Measurements from ENCODE around the gene PTCD1.
"Not testable (repeated sequence)": the region's sequence is repeated elsewhere in the genome, so short reads cannot be mapped to it uniquely, and the experiment has no call there.

The PTCD1 gene

GRCh38 chr7:99448855-99449254, 10.3 kb upstream of the PTCD1 start:
- DNase-seq (ENCODE audit: low read depth) = no peak

- DNase-seq (ENCODE audit: low read depth) = no peak
Observed at GRCh38 chr7:99447943-99448342, 9.3 kb upstream of the PTCD1 start.

GRCh38 chr7:99446096-99446495, 7.5 kb upstream of the PTCD1 start:
- no peak for DNase-seq (ENCODE audit: low read depth)

- peak; percentile 6 for DNase-seq (ENCODE audit: low read depth)
Observed at GRCh38 chr7:99440195-99440594, 1.6 kb upstream of the PTCD1 start.

GRCh38 chr7:99437946-99438572, 539 bp downstream of the PTCD1 start:
- no peak for DNase-seq (ENCODE audit: low read depth)

GRCh38 chr7:99433158-99433557, 5.4 kb downstream of the PTCD1 start:
- no peak for DNase-seq (ENCODE audit: low read depth)

- not testable (repeated sequence) for DNase-seq (ENCODE audit: low read depth)
Observed at GRCh38 chr7:99431756-99432540, 6.7 kb downstream of the PTCD1 start.

- DNase-seq (ENCODE audit: low read depth) = no peak
Observed at GRCh38 chr7:99429756-99430155, 8.8 kb downstream of the PTCD1 start.

GRCh38 chr7:99428972-99429566, 9.5 kb downstream of the PTCD1 start:
- no peak for DNase-seq (ENCODE audit: low read depth)

- DNase-seq (ENCODE audit: low read depth) = no peak
Observed at GRCh38 chr7:99424932-99425730, 13.5 kb downstream of the PTCD1 start.

GRCh38 chr7:99422625-99423024, 16.0 kb downstream of the PTCD1 start:
- DNase-seq (ENCODE audit: low read depth) = no peak

- no peak for DNase-seq (ENCODE audit: low read depth)
Observed at GRCh38 chr7:99422186-99422585, 16.4 kb downstream of the PTCD1 start.

- DNase-seq (ENCODE audit: low read depth) = no peak
Observed at GRCh38 chr7:99420986-99421385, 17.6 kb downstream of the PTCD1 start.

GRCh38 chr7:99420213-99420612, 18.4 kb downstream of the PTCD1 start:
- DNase-seq (ENCODE audit: low read depth) = no peak

GRCh38 chr7:99419323-99420021, 19.1 kb downstream of the PTCD1 start:
- no peak for DNase-seq (ENCODE audit: low read depth)

GRCh38 chr7:99418260-99418659, 20.3 kb downstream of the PTCD1 start:
- no peak for DNase-seq (ENCODE audit: low read depth)

GRCh38 chr7:99415513-99416127, 23.0 kb downstream of the PTCD1 start:
- DNase-seq (ENCODE audit: low read depth) = peak; percentile 47

GRCh38 chr7:99410635-99411034, 28.0 kb downstream of the PTCD1 start:
- DNase-seq (ENCODE audit: low read depth) = no peak

- no peak for DNase-seq (ENCODE audit: low read depth)
Observed at GRCh38 chr7:99409806-99410205, 28.8 kb downstream of the PTCD1 start.

GRCh38 chr7:99409192-99409572, 29.4 kb downstream of the PTCD1 start:
- DNase-seq (ENCODE audit: low read depth) = no peak

- DNase-seq (ENCODE audit: low read depth) = peak; percentile 93
Observed at GRCh38 chr7:99408379-99409191, 30.0 kb downstream of the PTCD1 start, which contains the start of the genes BUD31 and PDAP1. Gene BUD31 (plus strand): TSS chr7:99408969. CDS start chr7:99411093, 2,124 bp downstream. Gene PDAP1 (minus strand): TSS chr7:99408597. CDS start chr7:99408548, 49 bp downstream.
